T-helper 1 cell treated with Interleukin-12 subunit alpha and Interleukin-12 subunit beta and Interleukin-4 antibody, amounts not matched to agents 30 μg/mL and 1 μg/mL, for 36 hours (primary cell): ENCODE measurements around the gene CCM2L.

Experiments used
- H3K27ac Mint-ChIP-seq: one replicate; pipeline ENCODE4 v1.8.0; 2021; ENCODE audit warnings: mild to moderate bottlenecking, mixed read lengths
- H3K27me3 Mint-ChIP-seq: one replicate; pipeline ENCODE4 v1.8.0; 2021; ENCODE audit warnings: low read depth, mixed read lengths
- H3K36me3 Mint-ChIP-seq: one replicate; pipeline ENCODE4 v1.8.0; 2021; ENCODE audit warnings: low read depth, mixed read lengths
- H3K4me1 Mint-ChIP-seq: one replicate; pipeline ENCODE4 v1.8.0; 2021; ENCODE audit warnings: low read depth, mixed read lengths
- H3K4me3 Mint-ChIP-seq: one replicate; pipeline ENCODE4 v1.8.0; 2021; ENCODE audit warnings: mild to moderate bottlenecking, moderate library complexity, mixed read lengths
- H3K9me3 Mint-ChIP-seq: one replicate; pipeline ENCODE4 v1.8.0; 2021; ENCODE audit warnings: mixed read lengths

CCM2L gene

DNA sequence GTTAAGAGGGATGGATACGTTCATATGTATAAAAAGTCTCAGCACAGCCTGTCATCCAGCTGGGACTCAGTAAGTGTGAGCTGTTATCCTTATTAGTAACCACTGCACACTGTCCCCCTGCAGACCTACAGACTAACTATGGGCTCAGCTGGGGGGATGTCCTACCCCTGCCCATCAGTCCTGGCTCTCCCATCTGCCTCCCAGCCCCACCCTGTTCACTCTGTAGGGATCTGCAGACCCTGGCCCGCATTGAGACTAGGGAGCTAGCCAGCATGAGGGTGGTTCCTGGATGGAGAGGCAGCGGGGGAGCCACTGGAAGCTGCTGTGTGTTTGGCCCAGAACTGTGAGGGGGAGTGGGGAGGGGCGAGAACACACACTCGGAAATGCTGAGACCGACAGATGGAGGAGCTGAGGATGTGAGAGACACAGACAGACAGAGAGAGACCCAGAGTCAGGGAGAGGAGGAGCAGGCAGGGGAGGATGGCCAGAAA lies 25.2 kb upstream of the CCM2L start:
- no peaks in the 10 kb centered on the region for H3K27me3 Mint-ChIP-seq
- H3K4me3 Mint-ChIP-seq = no peak overlapping the region
- no peaks in the 10 kb centered on the region for H3K36me3 Mint-ChIP-seq
- no peak overlapping the region for H3K27ac Mint-ChIP-seq
- no peaks in the 10 kb centered on the region for H3K4me1 Mint-ChIP-seq
- H3K9me3 Mint-ChIP-seq = no peaks in the 10 kb centered on the region

DNA sequence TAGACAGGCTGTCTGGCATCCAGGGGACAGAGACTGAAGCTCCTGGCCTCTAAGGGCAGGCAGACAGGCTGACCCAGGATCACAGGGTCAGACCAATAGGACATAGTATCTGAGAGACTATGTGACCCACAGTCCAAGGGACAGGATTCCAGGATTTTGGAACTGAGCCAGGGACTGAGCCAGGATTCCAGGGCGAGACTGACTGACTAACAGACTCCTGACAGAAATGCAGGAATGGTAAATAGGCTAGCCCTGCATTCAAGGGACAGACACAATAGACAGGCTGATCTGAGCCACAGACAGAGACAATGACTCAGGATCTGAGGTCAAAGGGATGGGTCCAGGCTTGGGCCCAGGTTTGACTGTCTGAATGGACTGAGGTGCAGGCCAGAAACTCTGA lies 22.5 kb upstream of the CCM2L start:
- no peaks in the 10 kb centered on the region for H3K4me1 Mint-ChIP-seq
- H3K27me3 Mint-ChIP-seq = peaks cover 11% of the 10 kb centered on the region
- H3K4me3 Mint-ChIP-seq = no peak overlapping the region
- H3K27ac Mint-ChIP-seq = no peak overlapping the region
- H3K9me3 Mint-ChIP-seq = no peaks in the 10 kb centered on the region
- no peaks in the 10 kb centered on the region for H3K36me3 Mint-ChIP-seq

DNA sequence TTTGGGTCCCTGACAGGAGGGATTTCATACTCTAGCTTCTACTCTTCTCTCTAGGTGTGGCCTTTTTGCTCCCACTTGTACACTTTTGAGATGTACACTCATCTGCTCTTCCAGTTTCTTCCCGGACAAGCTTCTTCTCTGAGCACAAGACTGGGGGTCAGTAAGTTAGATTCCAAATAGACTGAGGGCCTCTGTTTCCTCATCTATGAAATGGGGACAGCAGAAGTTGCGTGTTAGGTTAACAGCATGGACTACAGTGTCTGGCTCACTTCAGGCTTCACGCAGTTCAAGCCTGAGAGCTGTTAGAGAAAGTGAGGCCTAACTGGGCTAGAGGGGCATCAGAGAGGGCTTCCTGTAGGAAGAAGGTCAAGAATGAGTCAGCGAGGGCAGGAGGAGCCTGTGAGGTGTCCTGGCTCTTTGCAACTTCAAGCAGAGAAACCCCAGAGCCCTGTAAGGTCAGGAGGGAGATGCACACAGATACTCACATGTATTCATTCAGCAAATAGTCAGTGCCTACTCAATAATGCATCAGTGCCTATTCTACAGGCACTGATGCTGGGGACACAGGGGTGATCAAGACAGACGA lies 21.7 kb upstream of the CCM2L start:
- H3K27ac Mint-ChIP-seq = no peak overlapping the region
- H3K27me3 Mint-ChIP-seq = peaks cover 19% of the 10 kb centered on the region
- H3K36me3 Mint-ChIP-seq = no peaks in the 10 kb centered on the region
- H3K9me3 Mint-ChIP-seq = no peaks in the 10 kb centered on the region
- no peaks in the 10 kb centered on the region for H3K4me1 Mint-ChIP-seq
- no peak overlapping the region for H3K4me3 Mint-ChIP-seq

DNA sequence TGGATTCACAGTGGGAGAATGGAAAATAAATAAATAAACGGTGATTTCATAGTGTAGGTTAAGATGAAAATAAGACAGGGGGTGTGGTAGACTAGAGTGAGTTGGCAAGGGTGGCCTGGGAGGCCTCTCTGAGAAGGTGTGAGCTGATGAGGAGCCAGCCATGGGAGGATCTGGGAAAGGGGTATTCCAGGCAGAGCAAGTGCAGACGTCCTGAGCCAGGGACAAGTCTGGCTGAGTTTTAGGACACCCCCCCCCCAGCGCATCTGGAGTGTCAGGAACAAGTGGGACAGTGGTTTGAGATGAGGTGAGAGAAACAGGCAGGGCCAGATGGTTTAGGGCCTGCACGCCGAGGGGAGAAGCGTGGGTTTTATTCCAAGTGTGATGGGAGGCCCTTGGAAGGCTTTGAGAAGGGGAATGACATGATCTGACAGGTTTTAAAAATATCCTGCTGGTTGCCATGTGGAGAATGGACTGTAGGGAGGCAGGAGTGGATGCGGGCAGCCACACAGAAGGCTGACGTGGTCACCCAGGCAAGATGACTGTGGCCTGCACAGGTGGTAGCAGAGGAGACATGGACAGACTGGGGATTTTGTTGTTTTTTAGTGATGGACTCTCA lies 21.1 kb upstream of the CCM2L start:
- Mint-ChIP-seq H3K36me3 (no peaks in the 10 kb centered on the region), H3K27me3 (peaks cover 25% of the 10 kb centered on the region), H3K9me3 (no peaks in the 10 kb centered on the region), H3K4me3 (no peak overlapping the region), H3K4me1 (peaks cover 1% of the 10 kb centered on the region), H3K27ac (no peak overlapping the region)

DNA sequence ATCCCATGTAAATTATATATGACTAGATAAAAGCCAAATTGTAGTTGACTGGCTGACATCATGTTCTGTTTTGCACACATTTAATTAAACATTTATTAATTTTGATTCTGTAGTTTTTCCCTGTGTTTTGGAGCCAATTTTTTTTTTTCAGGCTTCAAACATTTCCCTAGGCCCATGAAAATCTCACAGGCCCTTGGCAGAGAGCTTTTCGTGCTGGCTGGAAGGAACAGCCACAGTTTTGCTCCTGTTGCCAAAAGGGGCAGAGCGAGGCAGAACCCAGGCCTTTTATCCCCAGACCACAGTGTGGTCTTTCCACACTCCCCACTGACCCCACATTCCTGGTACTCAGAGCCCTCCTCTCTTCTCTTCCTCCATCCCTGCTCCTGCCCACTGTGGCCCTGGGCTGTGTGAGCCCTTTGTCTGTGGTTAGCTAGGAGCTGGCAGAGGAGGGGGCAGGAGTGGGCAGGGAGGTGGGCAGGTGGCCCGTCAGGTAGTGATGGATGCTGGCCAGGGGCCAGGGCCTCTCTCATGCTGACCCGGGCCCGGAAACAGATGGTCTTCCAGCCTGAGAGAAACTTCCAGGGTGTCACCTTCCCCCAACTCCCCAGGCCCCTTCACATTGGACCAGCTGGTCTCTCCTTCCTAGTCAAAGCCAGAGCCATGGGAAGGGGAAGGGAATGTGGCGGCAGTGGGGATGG lies 19.4 kb upstream of the CCM2L start:
- peaks cover 1% of the 10 kb centered on the region for H3K4me1 Mint-ChIP-seq
- H3K27ac Mint-ChIP-seq = no peak overlapping the region

DNA sequence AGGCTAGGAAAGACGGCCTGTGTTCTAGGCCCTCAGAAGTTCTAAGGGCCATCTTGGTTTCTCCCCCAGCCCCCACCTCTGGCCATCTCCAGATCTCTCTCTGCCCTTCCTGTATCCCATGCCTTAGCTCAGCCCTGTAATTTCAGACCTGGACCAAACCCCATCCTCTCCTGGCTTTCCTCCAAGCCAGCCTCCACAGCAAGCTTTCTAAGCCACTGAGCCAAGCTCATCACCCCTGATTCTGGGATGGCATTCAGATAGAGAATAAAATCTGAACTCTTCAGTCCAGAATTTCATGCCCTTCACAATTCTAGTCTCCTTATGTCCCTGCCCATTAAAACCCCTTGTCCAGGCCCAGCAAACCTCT lies 18.9 kb upstream of the CCM2L start:
- Mint-ChIP-seq H3K36me3 (no peaks in the 10 kb centered on the region), H3K4me3 (no peak overlapping the region), H3K4me1 (peaks cover 1% of the 10 kb centered on the region), H3K9me3 (no peaks in the 10 kb centered on the region), H3K27ac (no peak overlapping the region), H3K27me3 (peaks cover 32% of the 10 kb centered on the region)

More for the DNA sequence above, 19.4 kb upstream of the CCM2L start:
- Mint-ChIP-seq H3K36me3 (no peaks in the 10 kb centered on the region), H3K4me3 (no peak overlapping the region), H3K27me3 (peaks cover 29% of the 10 kb centered on the region), H3K9me3 (no peaks in the 10 kb centered on the region)

DNA sequence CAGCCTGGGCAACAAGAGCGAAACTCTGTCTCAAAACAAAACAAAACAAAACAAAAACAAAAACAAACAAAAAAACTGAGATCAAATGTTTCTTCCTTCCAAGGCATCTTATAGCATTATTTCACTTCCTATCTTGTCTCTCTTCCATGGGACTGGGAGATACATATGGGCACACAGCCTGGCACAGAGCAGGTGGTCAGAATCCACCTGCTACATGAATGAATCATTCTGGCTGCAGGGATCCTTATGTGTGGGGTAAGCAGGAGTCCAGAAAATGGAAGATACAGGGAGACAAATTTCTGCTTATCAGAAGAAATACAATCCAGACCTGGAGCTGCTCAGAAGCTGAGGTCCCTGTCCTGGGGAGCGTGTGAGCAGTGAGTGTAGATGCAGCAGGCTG lies 18.2 kb upstream of the CCM2L start:
- Mint-ChIP-seq H3K27me3 (peaks cover 32% of the 10 kb centered on the region), H3K27ac (no peak overlapping the region), H3K9me3 (no peaks in the 10 kb centered on the region), H3K36me3 (no peaks in the 10 kb centered on the region), H3K4me1 (peaks cover 1% of the 10 kb centered on the region), H3K4me3 (no peak overlapping the region)

DNA sequence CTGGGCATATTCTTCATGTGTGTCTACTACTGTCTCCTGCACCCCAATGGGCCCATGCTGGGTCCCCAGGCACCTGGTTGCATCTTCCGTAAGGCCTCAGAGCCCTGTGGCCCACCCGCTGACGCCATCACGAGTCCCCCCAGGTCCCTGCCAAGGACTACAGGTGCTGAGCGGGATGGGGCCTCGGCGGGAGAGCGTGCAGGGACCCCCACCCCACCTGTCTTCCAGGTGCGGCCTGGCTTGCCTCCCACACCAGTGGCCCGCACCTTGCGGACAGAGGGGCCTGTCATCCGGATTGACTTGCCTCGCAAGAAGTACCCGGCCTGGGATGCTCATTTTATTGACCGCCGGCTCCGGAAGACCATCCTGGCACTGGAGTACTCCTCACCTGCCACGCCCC lies 13.2 kb upstream of the CCM2L start:
- Mint-ChIP-seq H3K9me3 (no peaks in the 10 kb centered on the region), H3K27ac (no peak overlapping the region), H3K27me3 (peaks cover 27% of the 10 kb centered on the region), H3K4me3 (no peak overlapping the region), H3K4me1 (peaks cover 1% of the 10 kb centered on the region), H3K36me3 (no peaks in the 10 kb centered on the region)

DNA sequence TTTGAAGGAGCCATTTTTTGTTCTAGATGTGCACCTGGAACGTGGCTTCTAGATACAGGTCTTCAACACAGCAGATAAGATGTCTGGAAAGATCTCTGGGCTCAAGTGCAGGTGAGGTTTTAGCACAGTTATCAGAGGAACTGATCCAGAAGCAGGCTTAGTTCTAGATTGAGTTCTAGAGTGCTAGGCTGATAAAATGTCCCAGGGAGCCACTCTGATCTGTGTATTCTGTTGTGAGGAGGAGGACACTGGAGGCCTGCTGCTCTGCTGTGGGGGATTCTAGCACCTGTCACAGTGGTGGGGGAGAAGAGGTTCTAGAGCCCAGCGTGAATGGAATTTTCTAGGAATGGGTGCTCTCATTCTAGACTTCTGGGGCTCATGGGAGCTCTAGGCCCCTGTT lies 12.0 kb upstream of the CCM2L start:
- Mint-ChIP-seq H3K4me3 (no peak overlapping the region), H3K27me3 (peaks cover 16% of the 10 kb centered on the region), H3K4me1 (peaks cover 1% of the 10 kb centered on the region), H3K9me3 (no peaks in the 10 kb centered on the region), H3K27ac (no peak overlapping the region), H3K36me3 (no peaks in the 10 kb centered on the region)

DNA sequence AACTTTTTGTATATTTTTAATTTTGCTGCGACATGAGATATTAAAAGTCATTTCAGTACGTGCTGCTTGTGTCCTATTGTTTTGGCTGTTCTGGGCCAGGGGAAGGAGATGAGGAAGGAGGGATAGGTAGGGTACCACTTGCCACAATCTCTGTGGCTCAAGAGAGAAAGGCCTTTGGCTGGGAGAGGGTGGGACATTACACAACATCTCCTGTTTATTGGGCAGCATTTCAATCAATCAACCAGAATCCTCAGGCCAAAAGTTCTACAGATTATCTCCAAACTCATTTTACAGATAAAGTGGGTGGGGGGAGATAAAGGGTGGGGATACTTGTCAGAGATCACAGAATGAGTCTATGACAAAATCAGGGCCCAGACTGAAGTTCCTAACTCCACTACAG lies 6.9 kb upstream of the CCM2L start:
- Mint-ChIP-seq H3K9me3 (no peaks in the 10 kb centered on the region), H3K27me3 (no peaks in the 10 kb centered on the region), H3K4me3 (no peak overlapping the region), H3K27ac (no peak overlapping the region), H3K36me3 (no peaks in the 10 kb centered on the region), H3K4me1 (peaks cover 7% of the 10 kb centered on the region)

DNA sequence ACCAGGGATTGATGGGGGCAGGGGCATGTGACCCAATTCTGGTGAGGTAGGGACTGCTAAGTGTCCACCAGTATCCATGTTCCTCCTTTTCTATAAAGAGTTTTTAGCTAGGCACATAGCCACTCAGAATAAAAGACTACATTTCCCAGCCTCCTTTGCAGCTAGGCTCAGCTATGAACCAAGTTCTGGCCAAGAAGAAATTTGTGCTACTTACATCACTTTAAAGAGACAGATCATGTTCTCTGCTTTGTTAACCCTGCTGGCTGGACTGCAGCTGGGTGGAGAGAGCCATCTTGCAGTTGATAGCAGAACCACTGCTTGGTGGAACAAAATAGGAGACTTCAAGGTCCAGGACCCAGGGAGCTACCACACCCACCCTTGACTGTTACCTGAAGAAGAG lies 5.3 kb upstream of the CCM2L start:
- H3K4me3 Mint-ChIP-seq = no peak overlapping the region
- no peaks in the 10 kb centered on the region for H3K36me3 Mint-ChIP-seq
- H3K4me1 Mint-ChIP-seq = peaks cover 7% of the 10 kb centered on the region
- no peak overlapping the region for H3K27ac Mint-ChIP-seq
- no peaks in the 10 kb centered on the region for H3K27me3 Mint-ChIP-seq
- H3K9me3 Mint-ChIP-seq = no peaks in the 10 kb centered on the region

DNA sequence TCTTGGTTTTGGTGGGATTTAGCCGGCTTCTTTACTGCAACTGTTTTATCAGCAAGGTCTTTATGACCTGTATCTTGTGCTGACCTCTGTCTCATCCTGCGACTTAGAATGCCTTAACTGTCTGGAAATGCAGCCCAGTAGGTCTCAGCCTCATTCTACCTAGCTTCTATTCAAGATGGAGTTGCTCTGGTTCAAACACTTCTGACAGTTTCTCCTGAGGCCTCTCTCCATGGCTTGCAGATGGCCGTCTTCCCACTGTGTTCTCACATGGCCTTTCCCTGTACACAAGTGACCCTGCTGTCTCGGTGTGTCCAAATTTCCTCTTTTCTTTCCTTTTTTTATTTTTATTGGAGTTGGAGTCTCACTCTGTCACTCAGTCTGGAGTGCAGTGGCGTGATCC lies 4.2 kb upstream of the CCM2L start:
- H3K4me3 Mint-ChIP-seq = no peak overlapping the region
- peaks cover 7% of the 10 kb centered on the region for H3K4me1 Mint-ChIP-seq
- no peaks in the 10 kb centered on the region for H3K27me3 Mint-ChIP-seq
- H3K36me3 Mint-ChIP-seq = no peaks in the 10 kb centered on the region
- no peaks in the 10 kb centered on the region for H3K9me3 Mint-ChIP-seq
- H3K27ac Mint-ChIP-seq = no peak overlapping the region

DNA sequence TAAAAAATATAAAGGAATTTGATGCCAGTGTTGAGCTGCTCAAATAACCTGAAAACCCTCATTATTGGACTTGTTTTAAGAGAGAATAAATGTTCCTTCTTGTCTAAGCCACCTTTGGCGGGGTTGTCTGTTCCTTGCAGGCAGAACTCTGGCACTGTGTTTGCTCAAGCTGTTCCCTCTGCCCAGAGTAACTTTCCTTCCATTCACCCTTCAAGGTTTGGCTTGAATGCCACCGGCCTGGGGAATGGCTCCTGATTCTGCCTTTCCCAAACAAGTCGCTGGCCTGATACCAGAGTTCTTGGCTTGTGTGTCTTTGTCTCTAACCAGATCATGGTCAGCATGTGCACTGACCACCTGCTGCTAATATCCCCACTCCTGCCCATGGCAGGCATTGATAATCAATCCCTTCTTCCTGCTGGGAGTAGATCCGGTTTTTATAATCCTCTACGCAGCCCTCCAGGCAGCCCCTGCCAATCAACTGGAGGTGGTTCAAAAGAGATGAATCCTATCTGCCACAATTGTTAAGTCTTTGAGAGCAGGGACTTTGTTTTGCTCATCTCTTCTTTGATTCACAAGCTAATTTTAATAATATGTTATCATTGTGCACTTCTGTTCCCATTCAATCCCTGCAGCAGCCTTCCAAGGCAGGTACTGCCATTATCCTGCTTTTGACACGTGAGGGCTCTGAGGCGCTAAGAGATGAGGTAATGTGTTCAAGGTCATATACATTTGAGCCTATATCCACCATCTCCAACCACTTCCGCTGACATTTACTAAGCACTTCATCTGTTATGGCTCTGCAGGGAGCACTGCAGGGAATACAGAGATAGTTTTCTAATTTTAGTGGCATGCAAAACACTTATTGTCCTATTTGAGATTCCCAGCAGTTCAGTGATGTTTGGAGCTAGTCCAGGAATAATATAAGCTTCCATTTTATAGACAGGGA lies 3.1 kb upstream of the CCM2L start:
- Mint-ChIP-seq H3K4me3 (no peak overlapping the region), H3K27ac (no peak overlapping the region), H3K9me3 (no peaks in the 10 kb centered on the region), H3K4me1 (peaks cover 7% of the 10 kb centered on the region), H3K36me3 (no peaks in the 10 kb centered on the region), H3K27me3 (no peaks in the 10 kb centered on the region)

DNA sequence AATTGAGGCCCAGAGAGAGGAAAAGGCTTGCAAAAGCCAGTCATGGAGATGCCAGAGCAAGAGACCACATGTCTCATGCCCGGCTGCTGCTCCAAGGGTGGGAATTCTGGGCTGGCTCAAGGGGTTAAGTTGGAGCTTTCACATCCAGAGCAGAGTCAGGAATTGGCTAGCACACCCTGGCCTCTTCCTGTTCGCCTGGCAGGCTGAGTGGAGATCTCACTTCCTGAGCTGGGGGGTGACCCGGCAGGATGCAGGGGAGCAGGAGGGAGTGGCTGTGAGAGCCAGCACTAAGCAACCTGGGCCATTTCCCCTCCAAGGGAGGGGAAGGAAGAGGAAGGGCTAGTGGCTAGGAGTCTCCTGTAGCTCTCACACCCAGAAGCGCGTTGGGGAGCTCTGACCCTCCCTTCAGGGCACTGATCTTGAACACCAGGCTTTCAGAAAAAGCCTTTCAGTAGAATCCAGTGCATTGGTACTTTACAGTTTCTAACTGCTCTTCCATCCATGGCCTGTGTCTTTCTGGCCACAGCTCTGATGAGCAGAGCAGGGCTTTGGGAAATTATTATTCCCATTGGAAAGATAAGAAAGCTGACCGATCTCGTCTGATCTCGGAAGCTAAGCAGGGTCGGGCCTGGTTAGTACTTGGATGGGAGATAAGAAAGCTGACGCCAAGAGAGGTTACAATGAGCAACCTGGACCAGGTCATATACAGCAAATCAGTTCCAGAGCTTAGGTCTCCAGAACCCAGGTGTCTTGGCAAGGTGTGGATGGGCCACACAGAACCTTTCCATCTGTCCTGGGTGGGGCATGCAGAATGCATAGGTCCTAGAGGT lies 2.2 kb upstream of the CCM2L start:
- Mint-ChIP-seq H3K27ac (no peak overlapping the region), H3K36me3 (no peaks in the 10 kb centered on the region)

More for the DNA sequence above, 2.2 kb upstream of the CCM2L start:
- no peaks in the 10 kb centered on the region for H3K9me3 Mint-ChIP-seq
- no peak overlapping the region for H3K4me3 Mint-ChIP-seq
- H3K27me3 Mint-ChIP-seq = no peaks in the 10 kb centered on the region
- peaks cover 7% of the 10 kb centered on the region for H3K4me1 Mint-ChIP-seq
